Testis (tissue), 2 donors: ENCODE measurements around the gene SERPINB6.

ENCODE experiments used
- CTCF ChIP-seq, 3 experiments: fragments of 450-650 bp in 2 of 3; fragments of 200-600 bp in 1 of 3; sonication (generic) in 1 of 3; IDR thresholded peaks; one replicate each; pipeline ENCODE4 v1.5.1; 2016 to 2019; ENCODE audit warnings: antibody characterized with exemption in 3 of 3, mild to moderate bottlenecking in 2 of 3, moderate library complexity in 1 of 3
- POLR2A ChIP-seq: fragments of 450-650 bp; IDR thresholded peaks from one replicate; pipeline ENCODE4 v1.6.1; 2017; ENCODE audit warnings: antibody characterized with exemption, mild to moderate bottlenecking, moderate library complexity

GRCh38 chr6:2949121-2949520 lies 22.2 kb downstream of the SERPINB6 start:
- TF ChIP-seq CTCF (IDR thresholded peaks at IDR 0.05) (no peak), POLR2A (no peak)
